CD14-positive monocyte (primary cell): ENCODE data around the gene CDC45. TPM values are rescaled to one million over a fixed set of nuclear protein-coding genes. Genes with fewer than 3 reads are reported as not detected.

Experiments used
- DNase-seq, 3 donors: peaks; one replicate each; pipeline ENCODE4 v3.0.0-alpha.2; 2011 to 2022
- H2AFZ ChIP-seq: 2 replicates; pipeline ENCODE4 v1.6.0; 2012; ENCODE audit warnings: mild to moderate bottlenecking, low read depth, low read length, inconsistent platforms; ENCODE audit not compliant: insufficient read depth, poor library complexity, severe bottlenecking
- H3K27ac ChIP-seq, 2 donors: 1 replicate in 1 of 2; 2 replicates in 1 of 2; pipeline ENCODE4 v1.5.1; 2012 to 2013; ENCODE audit warnings: low read length in 2 of 2, control low read depth in 1 of 2, inconsistent platforms in 1 of 2, low read depth in 1 of 2, mild to moderate bottlenecking in 1 of 2
- H3K27me3 ChIP-seq, 2 donors: one replicate each; pipeline versions ENCODE4 v1.6.0 to v1.6.1; 2011 to 2013; ENCODE audit warnings: low read length in 2 of 2; ENCODE audit not compliant: control insufficient read depth in 2 of 2, insufficient read depth in 2 of 2
- H3K36me3 ChIP-seq, 2 donors: replicated peaks in 1 of 2; 1 replicate in 1 of 2; 2 replicates in 1 of 2; pipeline versions ENCODE4 v1.5.1 to v1.6.1; 2012 to 2013; ENCODE audit warnings: low read length in 2 of 2, control low read depth in 1 of 2, inconsistent platforms in 1 of 2, mild to moderate bottlenecking in 1 of 2; ENCODE audit not compliant: insufficient read depth in 2 of 2, control insufficient read depth in 1 of 2
- H3K4me1 ChIP-seq, 2 donors: 1 replicate in 1 of 2; 2 replicates in 1 of 2; pipeline versions ENCODE4 v1.5.1 to v1.6.1; 2012 to 2013; ENCODE audit warnings: low read length in 2 of 2, control low read depth in 1 of 2, inconsistent platforms in 1 of 2, mild to moderate bottlenecking in 1 of 2, moderate library complexity in 1 of 2; ENCODE audit not compliant: insufficient read depth in 2 of 2, control insufficient read depth in 1 of 2
- H3K4me2 ChIP-seq: replicated peaks from 2 replicates; pipeline ENCODE3; 2012; ENCODE audit warnings: low read length, moderate library complexity, mild to moderate bottlenecking; ENCODE audit not compliant: poor library complexity, severe bottlenecking; ENCODE audit errors: extremely low read depth
- H3K4me3 ChIP-seq, 3 experiments: fragments of 200-600 bp in 1 of 3; sonication (generic) in 1 of 3; replicated peaks in 1 of 3; 1 replicate in 2 of 3; 2 replicates in 1 of 3; pipeline ENCODE4 v1.5.1; 2011 to 2013; ENCODE audit warnings: low read length in 3 of 3, mild to moderate bottlenecking in 3 of 3, control low read depth in 2 of 3, low read depth in 2 of 3, inconsistent platforms in 1 of 3, moderate library complexity in 1 of 3
- H3K79me2 ChIP-seq: 2 replicates; pipeline ENCODE4 v1.6.0; 2012; ENCODE audit warnings: mild to moderate bottlenecking, control low read depth, inconsistent platforms, low read length, moderate library complexity; ENCODE audit not compliant: insufficient read depth
- H3K9ac ChIP-seq: 2 replicates; pipeline ENCODE4 v1.6.0; 2017; ENCODE audit warnings: low read length, mild to moderate bottlenecking; ENCODE audit not compliant: insufficient read depth, poor library complexity, severe bottlenecking
- H3K9me3 ChIP-seq, 2 donors: replicated peaks in 1 of 2; 1 replicate in 1 of 2; 2 replicates in 1 of 2; pipeline versions ENCODE4 v1.5.1 to v1.6.1; 2012 to 2013; ENCODE audit warnings: low read length in 2 of 2, control low read depth in 1 of 2; ENCODE audit not compliant: control insufficient read depth in 1 of 2, insufficient read depth in 1 of 2
- H4K20me1 ChIP-seq: 2 replicates; pipeline ENCODE4 v1.6.0; 2012; ENCODE audit warnings: mild to moderate bottlenecking, low read length, control low read depth, moderate library complexity; ENCODE audit not compliant: insufficient read depth
- H3K27ac Mint-ChIP-seq, 7 donors: one replicate each; pipeline ENCODE4 v1.8.0; 2020; ENCODE audit warnings: mild to moderate bottlenecking in 7 of 7, mixed read lengths in 7 of 7, moderate library complexity in 6 of 7, inconsistent platforms in 2 of 7
- H3K27me3 Mint-ChIP-seq, 3 donors: one replicate each; pipeline ENCODE4 v1.8.0; 2021 to 2022; ENCODE audit warnings: low read depth in 3 of 3, mild to moderate bottlenecking in 3 of 3, mixed read lengths in 3 of 3, moderate library complexity in 3 of 3, inconsistent platforms in 1 of 3
- H3K36me3 Mint-ChIP-seq, 2 donors: one replicate each; pipeline ENCODE4 v1.8.0; 2020; ENCODE audit warnings: mixed read lengths in 2 of 2, inconsistent platforms in 1 of 2, mild to moderate bottlenecking in 1 of 2
- H3K4me1 Mint-ChIP-seq: one replicate; pipeline ENCODE4 v1.8.0; 2020; ENCODE audit warnings: mild to moderate bottlenecking, mixed read lengths
- H3K4me3 Mint-ChIP-seq, 2 donors: one replicate each; pipeline ENCODE4 v1.8.0; 2020; ENCODE audit warnings: mild to moderate bottlenecking in 2 of 2, mixed read lengths in 2 of 2, moderate library complexity in 1 of 2
- H3K9me3 Mint-ChIP-seq, 7 donors: one replicate each; pipeline ENCODE4 v1.8.0; 2020 to 2022; ENCODE audit warnings: mixed read lengths in 7 of 7, mild to moderate bottlenecking in 6 of 7, moderate library complexity in 6 of 7, inconsistent platforms in 2 of 7
- CTCF ChIP-seq: fragments of 200-600 bp; IDR thresholded peaks from one replicate; pipeline ENCODE4 v1.8.0; 2022; ENCODE audit warnings: antibody characterized with exemption, mild to moderate bottlenecking
- WGBS: methylation state at CpG from one replicate; pipeline ENCODE4 v1.1.5; 2013; ENCODE audit warnings: missing lambda C conversion rate; ENCODE audit not compliant: insufficient coverage; 5-methylcytosine and 5-hydroxymethylcytosine counted together
- intact Hi-C, 2 donors: fragments of 100-400 bp; cut with micrococcal nuclease; formaldehyde crosslinking; loops; one replicate each; pipeline versions ENCODE4 v1.15.0 to v1.15.1; 2023
- polyA plus RNA-seq, 3 donors: library from polyadenylated mRNA; depleted of rRNA in 1 of 3; unstranded in 2 of 3; stranded (reverse) in 1 of 3; fragments of 300-500 nt in 2 of 3; fragments of >200 nt in 1 of 3; fragmentation: Illumina TruSeq in 2 of 3; gene quantifications; 1 replicate in 2 of 3; 2 replicates in 1 of 3; pipeline ENCODE4 v1.2.3, GENCODE V29; 2012 to 2021

The CDC45 gene
- polyA plus RNA-seq, 3 donors = 0.04 TPM; not detected in 2

- no peak overlapping the region for H3K27ac Mint-ChIP-seq
- Histone ChIP-seq H3K9ac (no peak overlapping the region), H3K27ac (no peak overlapping the region), H3K9me3 (no peaks in the 10 kb centered on the region), H4K20me1 (no peaks in the 10 kb centered on the region), H3K27me3 (no peaks in the 10 kb centered on the region), H2AFZ (no peak overlapping the region), H3K4me3 (no peak overlapping the region), H3K79me2 (no peaks in the 10 kb centered on the region), H3K36me3 (peaks cover 67 to 99% of the 10 kb centered on the region in 2 donors), H3K4me1 (no peaks in the 10 kb centered on the region), H3K4me2 (no peak overlapping the region)
- peaks cover 72 to 88% of the 10 kb centered on the region in 2 donors for H3K36me3 Mint-ChIP-seq
- no peak for TF ChIP-seq CTCF
- DNase-seq = no peak
- H3K9me3 Mint-ChIP-seq = no peaks in the 10 kb centered on the region
- peaks cover 0 to 2% (median 0%) of the 10 kb centered on the region in 3 donors for H3K27me3 Mint-ChIP-seq
- intact Hi-C loops = loop anchor here in 1 of 2 donors (10.0 kb wide), 1 partner anchor 57 kb away; no protein-coding TSS in a partner anchor
- no CpG with 5 or more reads among the region's 1 CpG for WGBS
- H3K4me1 Mint-ChIP-seq = no peaks in the 10 kb centered on the region
- H3K4me3 Mint-ChIP-seq = no peak overlapping the region
These were observed 18.2 kb upstream of the CDC45 start for GRCh38 chr22:19461506-19461905.

GRCh38 chr22:19463008-19463407 is 16.7 kb upstream of the CDC45 start:
- Histone ChIP-seq H3K36me3 (peaks cover 70 to 99% of the 10 kb centered on the region in 2 donors), H3K4me2 (no peak overlapping the region), H3K4me3 (no peak overlapping the region), H3K79me2 (no peaks in the 10 kb centered on the region), H3K27me3 (no peaks in the 10 kb centered on the region), H3K9me3 (no peaks in the 10 kb centered on the region), H3K4me1 (no peaks in the 10 kb centered on the region), H3K9ac (no peak overlapping the region), H2AFZ (no peak overlapping the region), H4K20me1 (no peaks in the 10 kb centered on the region), H3K27ac (no peak overlapping the region)
- Mint-ChIP-seq H3K27ac (peak overlapping the region in 1 of 7 donors; percentile 20), H3K36me3 (peaks cover 74 to 88% of the 10 kb centered on the region in 2 donors), H3K9me3 (no peaks in the 10 kb centered on the region), H3K4me1 (no peaks in the 10 kb centered on the region), H3K4me3 (no peak overlapping the region), H3K27me3 (peaks cover 0 to 2% (median 0%) of the 10 kb centered on the region in 3 donors)
- no peak for DNase-seq
- TF ChIP-seq CTCF = no peak
- intact Hi-C loops = loop anchor here in 1 of 2 donors (10.0 kb wide), 1 partner anchor 58 kb away; no protein-coding TSS in a partner anchor
- no CpG with 5 or more reads among the region's 1 CpG for WGBS
